ENCODE results near the gene FGF19.

FGF19 gene

GRCh38 chr11:69667619-69668604 lies 35.9 kb downstream of the FGF19 start:
- DNase-seq: no peak

DNA sequence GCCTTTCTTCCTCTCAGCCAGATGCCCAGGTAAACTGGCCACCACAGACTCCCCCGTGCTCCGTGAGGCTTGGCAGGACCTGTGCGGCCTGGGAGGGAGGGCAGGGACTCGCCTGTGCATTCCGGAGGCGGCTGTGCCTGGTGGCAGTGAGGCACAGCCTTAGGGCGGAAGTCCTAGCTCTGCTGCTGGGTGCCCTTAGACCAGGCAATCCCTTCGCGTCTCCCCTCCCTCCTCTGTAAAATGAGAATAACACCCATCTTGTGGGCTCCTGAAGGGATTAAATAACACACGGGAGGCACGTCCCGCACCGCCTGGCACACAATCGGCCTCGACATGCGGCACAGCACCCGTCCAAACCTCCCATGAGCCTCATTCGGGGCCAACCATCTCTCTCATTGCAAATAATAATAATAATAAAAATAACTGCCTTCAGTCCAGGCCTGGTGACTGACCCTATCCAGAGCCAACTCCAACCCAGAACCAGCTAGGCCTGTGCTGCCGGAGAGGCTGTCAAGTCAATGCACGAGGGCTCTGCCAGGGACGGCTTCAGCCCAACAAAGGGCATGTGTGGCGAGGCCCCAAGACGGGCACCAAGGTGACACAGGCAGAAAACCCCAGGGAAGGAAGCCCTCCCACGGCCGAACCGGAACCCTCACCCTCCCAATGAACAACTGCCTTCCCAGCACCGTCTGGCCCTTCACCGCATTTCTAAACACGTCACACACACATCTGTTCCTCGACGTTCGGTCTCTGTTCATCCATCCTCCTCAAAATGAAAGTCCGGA lies 36.9 kb downstream of the FGF19 start:
- no peak for DNase-seq

GRCh38 chr11:69666261-69666660 lies 37.6 kb downstream of the FGF19 start:
- DNase-seq: no peak

GRCh38 chr11:69665669-69666068 lies 38.2 kb downstream of the FGF19 start:
- no peak for DNase-seq

- DNase-seq: no peak
Measured at GRCh38 chr11:69664901-69665300, 38.9 kb downstream of the FGF19 start.

DNA sequence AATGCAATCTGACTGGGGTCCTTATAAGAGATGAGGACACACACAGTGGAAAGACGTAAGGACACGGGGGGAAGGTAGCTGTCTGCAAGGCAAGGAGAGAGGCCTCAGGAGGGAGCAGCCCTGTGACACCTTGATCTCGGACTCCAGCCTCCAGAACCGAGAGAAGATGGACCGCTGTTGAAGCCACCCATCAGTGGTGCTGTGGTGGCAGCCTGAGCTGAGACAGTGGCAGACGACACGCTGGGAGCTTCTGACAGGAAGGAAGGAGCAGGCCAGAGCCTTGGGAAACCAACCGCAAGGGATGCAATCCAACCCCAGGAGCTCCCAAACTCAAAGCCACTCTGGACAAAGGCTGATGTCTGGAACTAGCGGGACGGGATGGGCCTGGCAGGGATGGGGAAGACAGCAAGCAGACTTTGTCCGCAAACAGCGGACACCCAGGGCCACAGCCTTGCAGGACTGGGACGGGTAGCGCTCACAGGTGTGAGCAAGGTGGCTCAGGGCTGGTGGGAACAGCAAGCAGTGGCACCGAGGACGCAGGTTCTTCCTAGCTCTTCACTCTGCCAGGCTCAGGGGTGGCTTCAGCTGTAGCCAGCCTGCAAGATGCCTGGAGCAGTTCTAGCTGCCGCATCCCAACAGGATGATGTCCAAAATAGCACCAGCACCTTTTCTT lies 39.6 kb downstream of the FGF19 start:
- no peak for DNase-seq

- no peak for DNase-seq
Measured at GRCh38 chr11:69663326-69663725, 40.5 kb downstream of the FGF19 start.

DNA sequence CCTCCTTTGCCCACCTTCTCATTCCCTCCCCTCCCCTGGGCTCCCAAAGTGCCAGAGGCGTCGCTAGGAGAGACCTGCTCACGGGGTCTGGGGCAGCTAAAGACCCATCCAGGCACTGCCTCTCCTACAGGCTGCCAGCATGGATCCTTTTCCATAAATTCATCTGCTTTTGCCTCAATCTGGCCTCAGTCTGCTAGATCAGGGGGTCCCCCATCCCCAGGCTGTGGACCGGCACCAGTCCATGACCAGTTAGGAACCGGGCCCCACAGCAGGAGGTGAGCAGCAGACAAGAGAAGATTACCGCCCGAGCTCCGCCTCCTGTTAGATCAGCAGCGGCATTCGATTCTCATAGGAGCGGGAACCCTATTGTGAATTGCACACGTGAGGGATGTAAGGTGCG lies 41.0 kb downstream of the FGF19 start:
- no peak for DNase-seq

DNA sequence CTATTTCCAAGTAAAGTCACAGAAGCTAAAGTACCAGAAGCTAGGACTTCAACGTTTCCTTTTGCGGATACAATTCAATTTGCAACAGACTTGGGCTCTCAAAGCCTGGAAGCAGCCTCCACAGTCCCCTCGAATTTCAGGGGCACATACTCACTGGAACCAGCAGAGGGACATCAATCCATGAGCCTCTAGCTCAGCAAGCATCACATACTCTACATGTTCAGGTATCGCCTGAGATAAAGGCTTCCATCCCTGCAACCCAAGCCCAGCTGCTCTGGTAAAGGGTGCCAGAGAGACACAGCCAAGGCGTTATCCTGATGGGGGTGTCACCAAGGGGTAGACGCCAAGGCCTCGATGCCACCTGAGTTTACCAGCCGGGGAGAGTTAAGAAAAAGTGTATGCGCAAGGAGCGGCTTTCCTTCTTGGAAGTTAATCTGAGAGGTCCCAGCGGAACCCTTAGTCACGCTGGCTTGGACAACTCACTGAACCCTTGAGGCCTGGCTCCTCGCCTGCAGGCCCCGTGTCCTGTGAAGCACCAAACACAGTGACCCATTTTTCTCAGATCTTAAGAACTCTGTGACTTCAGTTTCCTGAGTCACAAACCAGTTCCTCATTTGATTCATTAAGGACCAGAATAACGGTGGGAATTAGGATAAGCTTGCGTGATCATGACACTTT lies 41.7 kb downstream of the FGF19 start:
- DNase-seq: no peak

GRCh38 chr11:69661413-69661715 lies 42.5 kb downstream of the FGF19 start:
- DNase-seq: no peak

GRCh38 chr11:69660001-69660500 lies 43.8 kb downstream of the FGF19 start:
- no peak for DNase-seq

- no peak for DNase-seq
Measured at GRCh38 chr11:69659591-69659990, 44.2 kb downstream of the FGF19 start.

DNA sequence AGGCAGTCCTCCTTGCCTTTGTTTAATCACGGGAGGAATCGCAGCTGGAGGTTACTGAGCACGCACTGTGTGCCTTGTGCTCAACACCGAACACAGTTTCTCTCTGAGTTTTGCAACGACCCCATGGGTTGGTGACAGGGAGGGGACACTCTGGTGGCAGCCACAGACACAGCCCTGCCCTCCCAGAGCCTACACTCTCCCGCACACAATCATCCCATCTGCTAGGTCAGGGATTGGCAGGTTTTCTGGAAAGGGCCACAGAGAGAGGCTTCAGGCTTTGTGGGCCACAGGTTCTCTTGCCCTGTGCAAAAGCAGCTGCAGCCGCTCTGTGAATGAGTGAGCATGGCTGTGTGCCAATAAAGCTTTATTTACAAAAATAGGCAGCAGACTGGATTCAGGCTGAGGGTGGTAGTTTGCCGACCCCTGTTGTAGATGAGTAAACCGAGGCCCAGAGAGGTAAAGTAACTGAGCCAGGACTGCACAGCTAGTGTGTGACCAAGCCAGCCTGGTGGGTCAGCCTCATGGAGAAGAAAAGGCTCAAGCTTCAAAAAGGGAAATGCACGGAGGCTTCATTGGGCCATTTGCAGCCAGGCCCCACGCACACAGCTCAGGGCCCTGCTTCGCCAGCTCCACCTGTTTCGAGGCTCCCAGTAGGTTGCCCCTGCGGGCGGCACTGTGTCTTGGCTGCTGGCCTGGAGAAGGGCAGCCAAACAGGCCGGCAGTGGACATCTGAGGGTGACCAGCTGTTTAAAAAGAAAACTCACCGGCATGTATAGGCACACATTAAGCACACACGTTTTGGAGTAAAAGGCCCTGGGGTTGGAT lies 45.0 kb downstream of the FGF19 start:
- DNase-seq: no peak

DNA sequence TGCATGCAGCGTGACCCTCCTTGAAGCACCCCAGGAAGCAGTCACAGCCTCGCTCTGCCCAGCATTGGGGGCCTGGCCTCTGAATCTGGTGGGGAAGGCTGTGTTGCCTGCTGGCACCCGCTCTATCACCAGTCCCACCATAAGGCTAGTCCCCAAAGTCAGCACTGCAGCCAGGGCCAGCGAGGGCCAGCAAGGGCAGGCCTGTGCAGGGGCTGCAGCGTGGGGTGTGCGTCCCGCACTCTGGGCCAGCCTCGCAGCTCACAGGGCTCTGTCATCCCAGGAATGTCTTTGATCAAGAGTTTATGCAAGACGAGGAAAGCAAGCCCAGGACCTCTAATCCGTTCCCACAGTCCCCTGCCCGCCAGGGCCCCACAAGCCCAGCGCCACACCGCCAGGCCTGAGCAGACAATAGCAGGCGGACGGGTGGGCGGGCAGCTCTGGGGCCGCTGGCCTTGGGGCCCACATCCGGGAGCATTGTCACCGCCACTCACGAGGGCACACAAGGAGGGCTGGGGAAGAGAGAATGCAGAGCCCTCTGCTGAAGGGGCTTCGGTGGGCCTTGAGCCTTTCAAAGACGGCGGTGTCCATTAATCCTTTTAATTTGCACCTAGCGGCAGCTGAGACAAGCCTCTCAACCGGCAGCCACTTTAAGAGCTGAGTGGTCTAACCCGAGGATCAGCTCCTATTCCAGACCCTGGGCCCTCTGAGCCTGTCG lies 45.8 kb downstream of the FGF19 start:
- DNase-seq: no peak

GRCh38 chr11:69657456-69657910 lies 46.3 kb downstream of the FGF19 start:
- DNase-seq: no peak

DNA sequence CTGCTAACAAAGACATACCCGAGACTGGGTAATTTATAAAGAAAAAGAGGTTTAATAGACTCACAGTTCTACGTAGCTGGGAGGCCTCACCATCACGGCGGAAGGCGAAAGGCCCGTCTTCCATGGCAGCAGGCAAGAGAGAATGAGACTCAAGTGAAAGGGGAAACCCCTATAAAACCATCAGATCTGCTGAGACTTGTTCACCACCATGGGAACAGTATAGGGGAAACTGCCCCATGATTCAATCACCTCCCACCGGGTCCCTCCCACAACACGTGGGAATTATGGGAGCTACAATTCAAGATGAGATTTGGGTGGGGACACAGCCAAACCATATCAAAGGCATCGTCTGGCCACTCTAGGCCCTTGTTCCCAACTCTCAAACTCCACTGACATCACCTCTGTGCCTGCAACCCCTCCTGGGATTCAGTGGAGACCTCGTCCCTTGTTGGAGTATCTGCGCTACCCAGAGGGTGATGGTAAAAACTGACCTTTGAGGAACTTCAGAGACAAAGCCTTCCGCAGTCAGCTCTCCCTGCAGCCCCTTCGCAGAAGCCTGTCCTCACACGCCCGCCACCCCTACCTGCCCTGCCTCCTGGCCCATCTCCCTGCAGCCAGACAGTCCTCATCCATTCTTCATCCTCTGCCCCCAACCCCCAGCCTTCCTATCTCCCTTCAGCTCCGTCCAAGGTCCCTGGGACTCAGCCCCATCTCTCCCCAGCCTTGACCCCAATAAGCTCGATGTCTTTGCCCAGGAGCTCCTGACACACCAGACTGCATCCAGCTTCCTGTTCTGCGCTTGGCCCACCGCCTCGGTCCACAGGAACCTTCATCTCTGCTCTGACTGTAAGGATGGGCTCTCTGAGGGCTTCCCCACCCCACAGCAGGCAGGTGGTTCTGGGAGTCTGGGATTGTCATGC lies 47.0 kb downstream of the FGF19 start:
- DNase-seq: no peak

- no peak for DNase-seq
Measured at GRCh38 chr11:69655479-69656428, 48.1 kb downstream of the FGF19 start.

DNA sequence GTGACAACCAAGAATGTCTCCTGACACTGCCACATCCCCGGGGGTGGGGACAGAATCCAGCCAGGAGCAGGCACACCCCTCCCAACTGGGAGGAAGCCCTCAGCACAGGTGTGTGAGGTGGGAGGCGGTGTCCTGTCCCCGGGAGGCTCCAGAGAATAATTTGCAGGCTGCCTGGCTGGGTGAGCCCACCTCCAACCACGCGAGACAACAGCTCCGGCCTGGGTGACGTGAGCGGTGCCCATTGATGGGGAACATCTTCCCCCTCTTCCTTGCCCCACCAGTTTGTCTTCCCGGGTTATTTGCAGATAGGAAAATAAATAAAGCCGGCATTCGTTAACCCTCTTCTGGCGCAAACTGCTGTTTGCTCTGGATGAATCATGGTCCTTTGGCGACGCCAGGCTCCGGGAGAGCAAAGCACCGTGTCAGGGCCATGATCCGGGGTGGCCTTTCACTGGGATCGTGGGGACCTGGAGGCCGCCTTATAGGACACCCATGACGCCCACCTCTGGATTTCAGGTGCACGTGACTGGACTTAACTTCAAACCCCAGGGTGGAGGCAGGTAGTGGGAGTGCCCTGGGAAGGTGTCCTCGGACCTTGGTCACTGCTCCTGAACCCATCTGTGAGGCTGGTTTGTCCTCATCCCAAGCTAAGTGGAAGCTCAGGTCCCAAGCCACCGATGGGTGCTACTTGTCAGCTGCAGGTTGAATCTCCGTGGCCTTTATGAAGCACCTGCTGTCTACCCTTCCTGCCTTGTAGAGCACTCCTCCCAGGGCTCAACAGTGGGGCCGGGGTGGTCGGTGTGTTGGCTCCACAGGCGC lies 49.0 kb downstream of the FGF19 start:
- no peak for DNase-seq

All from NCI-H187 treated with DMSO at 0.1 percent for 48 hours (cell line).